Neuronal stem cell (in vitro differentiated cells): Measurements from ENCODE around the gene AKR1B1.

ENCODE experiments used
- DNase-seq: peaks from one replicate; pipeline ENCODE4 v3.0.0-alpha.2; 2013; ENCODE audit warnings: low spot score
- H2AFZ ChIP-seq: one replicate; pipeline ENCODE4 v1.6.1; 2013; ENCODE audit warnings: mild to moderate bottlenecking, low read length, inconsistent platforms
- H2AK5ac ChIP-seq: 2 replicates; pipeline ENCODE4 v1.6.1; 2013; ENCODE audit warnings: low read depth, mild to moderate bottlenecking, inconsistent platforms, low read length, moderate library complexity, mixed read lengths
- H2BK120ac ChIP-seq: 2 replicates; pipeline ENCODE4 v1.6.1; 2013; ENCODE audit warnings: low read depth, mild to moderate bottlenecking, inconsistent platforms, low read length, moderate library complexity, mixed read lengths
- H2BK12ac ChIP-seq: one replicate; pipeline ENCODE4 v1.6.1; 2013; ENCODE audit warnings: low read length, inconsistent platforms
- H2BK15ac ChIP-seq: 2 replicates; pipeline ENCODE4 v1.6.1; 2013; ENCODE audit warnings: mild to moderate bottlenecking, low read length, inconsistent platforms, mixed read lengths
- H2BK5ac ChIP-seq: one replicate; pipeline ENCODE4 v1.6.1; 2013; ENCODE audit warnings: inconsistent platforms, mild to moderate bottlenecking, low read length, moderate library complexity
- H3K14ac ChIP-seq: one replicate; pipeline ENCODE4 v1.6.1; 2013; ENCODE audit warnings: low read length, inconsistent platforms
- H3K18ac ChIP-seq: 2 replicates; pipeline ENCODE4 v1.6.1; 2013; ENCODE audit warnings: low read length, inconsistent platforms
- H3K23ac ChIP-seq: 2 replicates; pipeline ENCODE4 v1.6.1; 2013; ENCODE audit warnings: low read depth, mild to moderate bottlenecking, mixed read lengths, low read length, inconsistent platforms; ENCODE audit not compliant: poor library complexity
- H3K27ac ChIP-seq: replicated peaks from 3 replicates; pipeline ENCODE4 v1.5.1; 2013; ENCODE audit warnings: low read length, inconsistent platforms
- H3K27me3 ChIP-seq, 3 experiments: 2 replicates each; pipeline ENCODE4 v1.6.1; 2013; ENCODE audit warnings: low read length in 3 of 3, mild to moderate bottlenecking in 2 of 3, inconsistent platforms in 1 of 3, low read depth in 1 of 3, mixed read lengths in 1 of 3, moderate library complexity in 1 of 3; ENCODE audit not compliant: control insufficient read depth in 3 of 3, insufficient read depth in 3 of 3
- H3K36me3 ChIP-seq, 2 donors: replicated peaks in 1 of 2; 2 replicates each; pipeline ENCODE4 v1.6.1; 2013; ENCODE audit warnings: low read length in 2 of 2; ENCODE audit not compliant: control insufficient read depth in 2 of 2, insufficient read depth in 2 of 2
- H3K4ac ChIP-seq: 2 replicates; pipeline ENCODE4 v1.6.1; 2013; ENCODE audit warnings: inconsistent platforms, mild to moderate bottlenecking, low read length, moderate library complexity
- H3K4me1 ChIP-seq, 2 donors: 1 replicate in 1 of 2; 2 replicates in 1 of 2; pipeline ENCODE4 v1.6.1; 2013; ENCODE audit warnings: low read length in 2 of 2, low read depth in 1 of 2; ENCODE audit not compliant: control insufficient read depth in 2 of 2, insufficient read depth in 1 of 2
- H3K4me2 ChIP-seq: one replicate; pipeline ENCODE4 v1.6.1; 2013; ENCODE audit warnings: mild to moderate bottlenecking, low read length, inconsistent platforms; ENCODE audit not compliant: insufficient read depth, poor library complexity, severe bottlenecking
- H3K4me3 ChIP-seq, 2 donors: 2 replicates each; pipeline ENCODE4 v1.5.1; 2013; ENCODE audit warnings: low read length in 2 of 2, mild to moderate bottlenecking in 2 of 2, inconsistent platforms in 1 of 2, moderate library complexity in 1 of 2
- H3K79me1 ChIP-seq: one replicate; pipeline ENCODE4 v1.6.1; 2013; ENCODE audit warnings: low read depth, mild to moderate bottlenecking, inconsistent platforms, low read length, moderate library complexity
- H3K9ac ChIP-seq: one replicate; pipeline ENCODE4 v1.6.1; 2013; ENCODE audit warnings: mild to moderate bottlenecking, low read depth, low read length, inconsistent platforms; ENCODE audit not compliant: poor library complexity
- H3K9me3 ChIP-seq, 2 donors: replicated peaks in 1 of 2; 2 replicates each; pipeline versions ENCODE3 to v1.6.1; 2013; ENCODE audit warnings: low read length in 2 of 2, mild to moderate bottlenecking in 2 of 2, inconsistent platforms in 1 of 2, low read depth in 1 of 2, mixed read lengths in 1 of 2, moderate library complexity in 1 of 2; ENCODE audit not compliant: control insufficient read depth in 2 of 2, insufficient read depth in 1 of 2
- H4K8ac ChIP-seq: one replicate; pipeline ENCODE4 v1.6.1; 2013; ENCODE audit warnings: low read depth, mild to moderate bottlenecking, inconsistent platforms, low read length, moderate library complexity
- H4K91ac ChIP-seq: one replicate; pipeline ENCODE4 v1.6.1; 2013; ENCODE audit warnings: low read length, low read depth, mild to moderate bottlenecking, inconsistent platforms; ENCODE audit not compliant: poor library complexity
- WGBS, 2 donors: extraction: QIAGEN DNeasy Blood & Tissue Kit; methylation state at CpG; one replicate each; pipeline ENCODE4 v1.1.7; 2013; ENCODE audit warnings: missing lambda C conversion rate in 2 of 2, mixed read lengths in 1 of 2; ENCODE audit not compliant: insufficient read length in 2 of 2, insufficient replicate concordance in 1 of 2; ENCODE audit errors: extremely low coverage in 2 of 2; 5-methylcytosine and 5-hydroxymethylcytosine counted together

Gene AKR1B1

GRCh38 chr7:134452991-134453473, 5.9 kb downstream of the AKR1B1 start:
- no CpG with 5 or more reads among the region's 7 CpGs for WGBS, 2 donors
- Histone ChIP-seq H2AFZ (no peak overlapping the region), H2AK5ac (no peak overlapping the region), H3K36me3 (peaks cover 25 to 93% of the 10 kb centered on the region in 2 donors), H4K8ac (no peak overlapping the region), H3K27me3 (no peaks in the 10 kb centered on the region), H3K79me1 (no peaks in the 10 kb centered on the region), H3K4me2 (no peak overlapping the region), H3K4ac (no peak overlapping the region), H3K4me1 (peaks cover 7 to 10% of the 10 kb centered on the region in 2 donors), H4K91ac (no peak overlapping the region), H3K9me3 (peaks cover 2 to 6% of the 10 kb centered on the region in 2 donors), H3K18ac (no peak overlapping the region), H3K4me3 (no peak overlapping the region), H2BK5ac (no peak overlapping the region), H3K14ac (peak overlapping the region; percentile 26), H2BK15ac (no peak overlapping the region), H3K27ac (no peak overlapping the region), H3K23ac (peak overlapping the region; percentile 26), H2BK12ac (no peak overlapping the region), H3K9ac (no peak overlapping the region), H2BK120ac (no peak overlapping the region)
- no peak for DNase-seq

- H2AK5ac ChIP-seq = no peak overlapping the region
- H3K18ac ChIP-seq = no peak overlapping the region
- H3K27me3 ChIP-seq = no peaks in the 10 kb centered on the region
- H3K4me3 ChIP-seq = no peak overlapping the region
- H3K4me1 ChIP-seq = peaks cover 3 to 8% of the 10 kb centered on the region in 2 donors
- H3K4me2 ChIP-seq = no peak overlapping the region
- no peak overlapping the region for H2BK12ac ChIP-seq
- no peak overlapping the region for H4K8ac ChIP-seq
- H3K27ac ChIP-seq = no peak overlapping the region
- peaks cover 28 to 96% of the 10 kb centered on the region in 2 donors for H3K36me3 ChIP-seq
- no peak overlapping the region for H3K23ac ChIP-seq
- no CpG with 5 or more reads among the region's 5 CpGs for WGBS, 2 donors
- peaks cover 2 to 6% of the 10 kb centered on the region in 2 donors for H3K9me3 ChIP-seq
- no peak overlapping the region for H3K9ac ChIP-seq
- H3K4ac ChIP-seq = no peak overlapping the region
- H3K14ac ChIP-seq = no peak overlapping the region
- H2BK15ac ChIP-seq = no peak overlapping the region
- no peak overlapping the region for H4K91ac ChIP-seq
- H2BK5ac ChIP-seq = no peak overlapping the region
- peak; percentile 4 for DNase-seq
- H2AFZ ChIP-seq = no peak overlapping the region
- H3K79me1 ChIP-seq = no peaks in the 10 kb centered on the region
- H2BK120ac ChIP-seq = no peak overlapping the region
These were observed 6.5 kb downstream of the AKR1B1 start for GRCh38 chr7:134452419-134452838.

- Histone ChIP-seq H3K27me3 (no peaks in the 10 kb centered on the region), H3K14ac (no peak overlapping the region), H3K4me2 (no peak overlapping the region), H2AK5ac (no peak overlapping the region), H3K79me1 (no peaks in the 10 kb centered on the region), H3K9ac (peak overlapping the region; percentile 24), H2BK120ac (no peak overlapping the region), H4K8ac (no peak overlapping the region), H3K4ac (no peak overlapping the region), H3K9me3 (peaks cover 0 to 2% of the 10 kb centered on the region in 2 donors), H3K27ac (no peak overlapping the region), H3K4me3 (no peak overlapping the region), H2AFZ (no peak overlapping the region), H3K4me1 (peaks cover 3 to 8% of the 10 kb centered on the region in 2 donors), H3K23ac (no peak overlapping the region), H2BK15ac (no peak overlapping the region), H4K91ac (peak overlapping the region; percentile 56), H2BK12ac (no peak overlapping the region), H3K18ac (no peak overlapping the region), H3K36me3 (peaks cover 36 to 96% of the 10 kb centered on the region in 2 donors), H2BK5ac (no peak overlapping the region)
- WGBS, 2 donors = no CpG with 5 or more reads among the region's 11 CpGs
- no peak for DNase-seq
These were observed 7.2 kb downstream of the AKR1B1 start for GRCh38 chr7:134451656-134452055.

- H2BK120ac ChIP-seq = no peak overlapping the region
- H2BK12ac ChIP-seq = no peak overlapping the region
- no peak overlapping the region for H3K4ac ChIP-seq
- H3K27ac ChIP-seq = no peak overlapping the region
- no peak overlapping the region for H2BK15ac ChIP-seq
- no peaks in the 10 kb centered on the region for H3K27me3 ChIP-seq
- no peak overlapping the region for H3K23ac ChIP-seq
- no peak overlapping the region for H3K14ac ChIP-seq
- no CpG with 5 or more reads among the region's 14 CpGs for WGBS, 2 donors
- H3K79me1 ChIP-seq = no peaks in the 10 kb centered on the region
- H3K4me1 ChIP-seq = peaks cover 3 to 8% of the 10 kb centered on the region in 2 donors
- no peak overlapping the region for H3K4me3 ChIP-seq
- no peak overlapping the region for H3K18ac ChIP-seq
- no peak overlapping the region for H2AFZ ChIP-seq
- H4K91ac ChIP-seq = no peak overlapping the region
- H3K36me3 ChIP-seq = peaks cover 44 to 97% of the 10 kb centered on the region in 2 donors
- no peak overlapping the region for H2BK5ac ChIP-seq
- no peak overlapping the region for H2AK5ac ChIP-seq
- DNase-seq = no peak
- H3K9ac ChIP-seq = no peak overlapping the region
- no peak overlapping the region for H3K4me2 ChIP-seq
- peaks cover 0 to 2% of the 10 kb centered on the region in 2 donors for H3K9me3 ChIP-seq
- no peak overlapping the region for H4K8ac ChIP-seq
These were observed 8.5 kb downstream of the AKR1B1 start for GRCh38 chr7:134450294-134451000.
